A673 (cell line): ENCODE data around the gene IRF2BP2. TPM values are rescaled to one million over a fixed set of nuclear protein-coding genes. Genes with fewer than 3 reads are reported as not detected.
A peak's percentile ranks its signal among the peaks of the same experiment; 100 is the strongest.

Experiments used
- BruUV-seq: library from RNA; stranded (reverse); fragments of 400-500 nt; replicated peaks from 2 replicates; lab custom pipeline; 2021; lab: Mats Ljungman, UMichigan
- CTCF ChIA-PET: fragments of 300-600 bp; sonication (Branson Sonifier 250); formaldehyde crosslinking; loops from one replicate; lab custom pipeline; 2022; ENCODE audit warnings: antibody characterized with exemption; lab: Charles Lee
- POLR2A ChIA-PET: fragments of 300-600 bp; sonication (Branson Sonifier 250); formaldehyde crosslinking; loops from one replicate; lab custom pipeline; 2022; ENCODE audit warnings: antibody characterized with exemption; ENCODE audit not compliant: low non-redundant PET; lab: Charles Lee
- DNase-seq: peaks from one replicate; pipeline ENCODE4 v3.0.0-alpha.2; 2015; ENCODE audit warnings: low spot score
- H3K27ac ChIP-seq: fragments of 200-600 bp; sonication (generic); 2 replicates; pipeline ENCODE4 v1.5.1; 2016; ENCODE audit warnings: mixed run types, low read depth, mild to moderate bottlenecking, mixed read lengths, antibody characterized with exemption, low read length; ENCODE audit not compliant: poor library complexity, severe bottlenecking
- H3K27me3 ChIP-seq: fragments of 200-600 bp; sonication (generic); replicated peaks from 2 replicates; pipeline ENCODE4 v1.6.1; 2017; ENCODE audit warnings: mixed run types, low read depth, mild to moderate bottlenecking, mixed read lengths, antibody characterized with exemption, low read length; ENCODE audit not compliant: insufficient read depth, poor library complexity
- H3K36me3 ChIP-seq: fragments of 200-600 bp; sonication (generic); 2 replicates; pipeline ENCODE4 v1.6.1; 2016; ENCODE audit warnings: mixed run types, mild to moderate bottlenecking, mixed read lengths, antibody characterized with exemption, low read length; ENCODE audit not compliant: insufficient read depth, poor library complexity, severe bottlenecking
- H3K4me1 ChIP-seq: fragments of 200-600 bp; sonication (generic); 2 replicates; pipeline ENCODE4 v1.6.1; 2017; ENCODE audit warnings: mixed run types, mild to moderate bottlenecking, mixed read lengths, antibody characterized with exemption, low read length; ENCODE audit not compliant: insufficient read depth, poor library complexity, severe bottlenecking
- H3K4me3 ChIP-seq: fragments of 200-600 bp; sonication (generic); 2 replicates; pipeline ENCODE4 v1.5.1; 2016; ENCODE audit warnings: low read depth, mixed run types, mild to moderate bottlenecking, mixed read lengths, low read length; ENCODE audit not compliant: poor library complexity, severe bottlenecking
- H3K9me3 ChIP-seq: fragments of 200-600 bp; sonication (generic); 2 replicates; pipeline ENCODE4 v1.6.1; 2016; ENCODE audit warnings: mixed run types, low read depth, mild to moderate bottlenecking, mixed read lengths, antibody characterized with exemption, low read length; ENCODE audit not compliant: poor library complexity, severe bottlenecking
- CTCF ChIP-seq: fragments of 300-800, 200-600 bp; sonication (generic); conservative IDR thresholded peaks from 2 replicates; pipeline ENCODE4 v1.5.1; 2017; ENCODE audit warnings: low read depth, mild to moderate bottlenecking, antibody characterized with exemption, low read length, moderate library complexity, mixed read lengths
- EZH2 ChIP-seq: fragments of 200-600 bp; sonication (generic); IDR thresholded peaks from 2 replicates; pipeline ENCODE4 v1.6.1; 2017; ENCODE audit warnings: borderline replicate concordance, low read depth, mild to moderate bottlenecking, mixed read lengths, antibody characterized with exemption, low read length; ENCODE audit not compliant: poor library complexity, severe bottlenecking
- intact Hi-C: fragments of 100-400 bp; cut with micrococcal nuclease; formaldehyde crosslinking; loops from one replicate; pipeline ENCODE4 v1.10.0; 2022; ENCODE audit not compliant: unreplicated experiment
- total RNA-seq: library from RNA; stranded (reverse); gene quantifications from 2 replicates; pipeline ENCODE4 v1.2.3, GENCODE V29; 2021

The IRF2BP2 gene
- total RNA-seq, 1 experiment from 2014 or later: 43.8 TPM

DNA sequence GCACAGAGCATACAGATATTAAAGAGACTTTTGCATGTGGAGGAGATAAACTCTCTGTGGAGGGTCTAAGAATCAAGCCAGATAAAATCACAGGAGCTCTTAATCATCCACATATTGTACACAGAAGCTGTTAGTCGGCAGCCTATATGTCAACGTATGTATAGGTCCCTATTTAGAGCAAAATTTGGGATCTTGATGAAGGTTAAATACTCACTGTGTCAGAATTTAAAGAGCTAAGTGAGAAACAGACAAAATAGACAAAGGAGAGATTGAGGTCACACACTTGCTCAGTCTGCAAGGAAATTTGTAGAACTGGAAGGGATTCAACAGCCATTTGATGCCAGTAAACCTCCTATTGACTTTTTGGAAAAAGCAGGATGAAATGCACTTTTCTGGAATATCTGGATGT is 4.1 kb upstream of the IRF2BP2 start:
- H3K27ac ChIP-seq: peak overlapping the region; percentile 98
- H3K27me3 ChIP-seq: no peaks in the 10 kb centered on the region
- H3K36me3 ChIP-seq: no peaks in the 10 kb centered on the region
- intact Hi-C loops: loop anchor here (5.0 kb wide), 1 partner anchor 108 kb away; no protein-coding TSS in a partner anchor
- DNase-seq: no peak
- no TSS peak for BruUV-seq
- no peak overlapping the region for H3K4me3 ChIP-seq
- CTCF ChIA-PET: no interaction called here
- H3K9me3 ChIP-seq: no peaks in the 10 kb centered on the region
- POLR2A ChIA-PET: no interaction called here
- no peak for TF ChIP-seq CTCF
- no peak for TF ChIP-seq EZH2
- peaks cover 30% of the 10 kb centered on the region for H3K4me1 ChIP-seq

GRCh38 chr1:234613128-234613875 is 3.3 kb upstream of the IRF2BP2 start:
- ChIA-PET POLR2A (interaction anchor here (0.7 to 1.0 kb wide), 2 partner anchors 111 to 114 kb away, joined by 3 to 9 read pairs; no protein-coding TSS in a partner anchor), CTCF (no interaction called here)
- H3K27me3 ChIP-seq: no peaks in the 10 kb centered on the region
- no peak for TF ChIP-seq EZH2
- TF ChIP-seq CTCF: no peak
- DNase-seq: peak; percentile 12
- no peaks in the 10 kb centered on the region for H3K9me3 ChIP-seq
- H3K4me1 ChIP-seq: peaks cover 30% of the 10 kb centered on the region
- intact Hi-C loops: loop anchor here (5.0 kb wide), 1 partner anchor 109 kb away; no protein-coding TSS in a partner anchor
- peak overlapping the region; percentile 32 for H3K4me3 ChIP-seq
- H3K36me3 ChIP-seq: no peaks in the 10 kb centered on the region
- H3K27ac ChIP-seq: peak overlapping the region; percentile 98
- TSS peak; percentile 52 for BruUV-seq

DNA sequence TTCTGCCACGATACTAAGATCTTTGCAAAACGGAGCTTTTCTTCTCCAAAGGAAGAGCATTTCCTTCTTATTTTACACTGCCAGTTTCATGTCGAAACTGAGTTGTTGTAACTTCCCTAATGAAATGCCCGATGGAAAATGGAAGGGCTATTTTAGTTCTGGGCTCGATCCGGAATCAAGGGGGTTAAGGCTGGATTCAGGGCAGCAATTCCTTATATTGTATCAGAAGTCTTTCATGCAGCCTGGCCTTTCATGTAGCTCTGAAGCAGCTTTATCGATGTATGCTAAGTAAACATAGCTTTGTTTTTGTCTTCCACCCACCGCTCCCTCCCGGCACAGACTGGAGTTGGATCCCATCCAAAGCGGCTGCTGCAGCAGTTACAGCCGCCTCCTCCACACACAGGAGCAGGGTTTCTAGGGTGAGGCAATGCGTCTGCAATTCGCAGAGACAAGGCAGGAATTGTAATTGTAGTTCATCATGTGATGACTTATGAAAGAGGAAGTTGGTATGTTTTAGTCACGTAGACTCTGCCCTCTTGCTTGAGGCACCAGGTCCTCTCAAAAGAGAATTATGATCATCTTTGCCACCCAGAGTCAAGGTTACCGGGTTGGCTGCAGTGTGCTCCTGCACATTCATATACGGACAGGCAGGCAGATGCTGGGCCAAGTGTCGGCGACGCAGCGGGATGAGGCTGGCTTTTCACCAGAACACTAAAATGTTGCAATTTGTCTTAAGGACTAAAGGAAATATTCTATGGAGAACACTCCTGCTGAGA is 2.6 kb upstream of the IRF2BP2 start:
- CTCF ChIA-PET: interaction anchor here (1.7 kb wide), 1 partner anchor 471 kb away, joined by 6 read pairs; no protein-coding TSS in a partner anchor
- H3K27ac ChIP-seq: peak overlapping the region; percentile 98
- no peaks in the 10 kb centered on the region for H3K9me3 ChIP-seq
- no peaks in the 10 kb centered on the region for H3K27me3 ChIP-seq
- peaks cover 5% of the 10 kb centered on the region for H3K36me3 ChIP-seq
- H3K4me1 ChIP-seq: peaks cover 30% of the 10 kb centered on the region
- BruUV-seq: no TSS peak
- intact Hi-C loops: loop anchor here (5.0 kb wide), 1 partner anchor 110 kb away; no protein-coding TSS in a partner anchor
- peak; percentile 88 for DNase-seq
- TF ChIP-seq CTCF (no peak), EZH2 (no peak)
- peak overlapping the region; percentile 32 for H3K4me3 ChIP-seq
- POLR2A ChIA-PET: interaction anchor here (0.7 to 1.0 kb wide), 2 partner anchors 112 to 113 kb away, joined by 3 to 9 read pairs; no protein-coding TSS in a partner anchor
